ENCODE measurements around the gene JAK3.

GRCh38 chr19:17869114-17869608, 21.4 kb upstream of the JAK3 start:
- TF ChIP-seq POLR2A (IDR thresholded peaks at IDR 0.05) (no peak), CTCF (IDR thresholded peaks at IDR 0.05) (no peak), EP300 (IDR thresholded peaks at IDR 0.05; ENCODE audit: low read depth) (no peak)
